Stomach (tissue), 9 donors: ENCODE measurements around the gene COL7A1. TPM values are rescaled to one million over a fixed set of nuclear protein-coding genes. Genes with fewer than 3 reads are reported as not detected.

ENCODE experiments used
- DNase-seq, 2 donors: peaks; one replicate each; pipeline versions ENCODE4 v3.0.0 to v3.0.0-alpha.2; 2013 to 2019
- H3K27ac ChIP-seq, 5 donors: fragments of 200-600 bp in 4 of 5; sonication (generic) in 4 of 5; one replicate each; pipeline ENCODE4 v1.5.1; 2013 to 2019; ENCODE audit warnings: mild to moderate bottlenecking in 1 of 5, moderate library complexity in 1 of 5
- H3K27me3 ChIP-seq, 3 donors: fragments of 200-600 bp; sonication (generic); one replicate each; pipeline ENCODE4 v1.5.1; 2017 to 2019; ENCODE audit warnings: mixed run types in 1 of 3
- H3K36me3 ChIP-seq, 4 donors: fragments of 200-600 bp; sonication (generic); 1 replicate in 3 of 4; 2 replicates in 1 of 4; pipeline ENCODE4 v1.5.1; 2016 to 2019
- H3K4me1 ChIP-seq, 4 donors: fragments of 200-600 bp; sonication (generic); one replicate each; pipeline ENCODE4 v1.5.1; 2016 to 2019
- H3K4me3 ChIP-seq, 4 donors: fragments of 200-600 bp; sonication (generic) in 3 of 4; one replicate each; pipeline ENCODE4 v1.5.1; 2016 to 2019; ENCODE audit warnings: mild to moderate bottlenecking in 1 of 4
- H3K9me3 ChIP-seq, 4 donors: fragments of 200-600 bp; sonication (generic); one replicate each; pipeline ENCODE4 v1.5.1; 2016 to 2019
- CTCF ChIP-seq, 7 experiments: fragments of 450-650 bp in 4 of 7; fragments of 200-600 bp in 3 of 7; sonication (generic) in 3 of 7; IDR thresholded peaks; one replicate each; pipeline ENCODE4 v1.5.1; 2016 to 2019; ENCODE audit warnings: antibody characterized with exemption in 7 of 7, control low read depth in 2 of 7, mild to moderate bottlenecking in 1 of 7
- EP300 ChIP-seq: sonication (generic); formaldehyde crosslinking; IDR thresholded peaks from one replicate; pipeline ENCODE4 v1.6.1; 2017; ENCODE audit warnings: antibody characterized with exemption
- POLR2A ChIP-seq, 4 donors: fragments of 450-650 bp; IDR thresholded peaks; one replicate each; pipeline ENCODE4 v1.6.1; 2016; ENCODE audit warnings: antibody characterized with exemption in 4 of 4, control low read depth in 2 of 4, mild to moderate bottlenecking in 1 of 4, moderate library complexity in 1 of 4
- POLR2AphosphoS5 ChIP-seq, 3 donors: sonication (generic); formaldehyde crosslinking; IDR thresholded peaks; one replicate each; pipeline ENCODE4 v1.6.1; 2016; ENCODE audit warnings: antibody characterized with exemption in 3 of 3
- WGBS, 5 donors: extraction: QIAGEN DNeasy Blood & Tissue Kit in 3 of 5; methylation state at CpG; one replicate each; pipeline versions ENCODE4 v1.1.5 to v1.1.7; 2013 to 2018; 5-methylcytosine and 5-hydroxymethylcytosine counted together
- intact Hi-C: fragments of 100-400 bp; cut with DNase I; formaldehyde crosslinking; loops from one replicate; pipeline ENCODE4 v1.15.1; 2023; ENCODE audit warnings: low total_unique reads
- polyA plus RNA-seq, 3 donors: library from polyadenylated mRNA; stranded (reverse); fragments of 200-250 nt; gene quantifications; one replicate each; pipeline ENCODE4 v1.2.3, GENCODE V29; 2013
- total RNA-seq, 5 donors: library from RNA; depleted of rRNA; stranded (reverse); fragments of >200 nt; gene quantifications; one replicate each; pipeline versions ENCODE4 v1.1.0 to v1.2.3, GENCODE V29; 2014 to 2016
- donor health status: healthy with polysubstance abuse.
- donor health status: Bipolar disorder and iron deficiency.
- donor health status: healthy.

The COL7A1 gene
- total and polyA plus RNA-seq, 8 donors: 1.8 to 123 (median 7.7) TPM

- intact Hi-C loops: no loop called here
- Histone ChIP-seq H3K27ac (no peak overlapping the region), H3K4me1 (peaks cover 10 to 24% (median 14%) of the 10 kb centered on the region in 4 donors), H3K4me3 (no peak overlapping the region), H3K27me3 (no peaks in the 10 kb centered on the region), H3K36me3 (peaks cover 30 to 80% (median 80%) of the 10 kb centered on the region in 4 donors), H3K9me3 (no peaks in the 10 kb centered on the region)
- no peak for TF ChIP-seq POLR2AphosphoS5 (IDR thresholded peaks at IDR 0.05)
- TF ChIP-seq EP300: no peak
- no peak for TF ChIP-seq POLR2A (IDR thresholded peaks at IDR 0.05)
- no peak for TF ChIP-seq CTCF (IDR thresholded peaks at IDR 0.05)
- no peak for DNase-seq
- WGBS, 5 donors: 90 to 97% (median 96%) methylated on average over 7 to 8 of the region's 8 CpGs
Measured at GRCh38 chr3:48630407-48630806, 35.3 kb upstream of the COL7A1 start.

DNA sequence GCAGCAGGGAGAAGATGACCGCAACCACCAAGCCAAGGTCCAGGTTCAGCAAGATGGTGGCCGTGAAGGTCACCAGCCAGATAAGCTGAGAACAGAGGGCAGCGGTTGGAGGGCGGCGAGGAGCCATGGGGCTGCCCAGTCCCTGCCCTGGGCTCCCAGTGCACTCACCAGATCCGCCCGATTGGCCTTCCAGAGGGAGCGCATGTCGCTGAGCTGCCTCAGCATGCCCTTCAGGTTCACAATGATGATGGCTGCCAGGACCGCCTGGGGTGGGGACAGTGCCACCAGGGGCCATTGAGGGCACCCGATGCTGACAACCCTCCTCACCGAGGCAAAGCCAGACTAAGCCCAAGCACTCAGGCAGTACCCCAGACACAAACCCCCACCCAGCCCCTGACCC, 34.8 kb upstream of the COL7A1 start:
- intact Hi-C loops: no loop called here
- TF ChIP-seq CTCF (IDR thresholded peaks at IDR 0.05) (no peak), POLR2A (IDR thresholded peaks at IDR 0.05) (no peak), EP300 (no peak), POLR2AphosphoS5 (IDR thresholded peaks at IDR 0.05) (no peak)
- no peak overlapping the region for H3K27ac ChIP-seq
- H3K4me1 ChIP-seq: peaks cover 10 to 22% (median 13%) of the 10 kb centered on the region in 4 donors
- H3K36me3 ChIP-seq: peaks cover 30 to 85% (median 85%) of the 10 kb centered on the region in 4 donors
- no peaks in the 10 kb centered on the region for H3K9me3 ChIP-seq
- no peaks in the 10 kb centered on the region for H3K27me3 ChIP-seq
- 94 to 97% (median 95%) methylated on average over 9 to 12 of the region's 12 CpGs for WGBS, 5 donors
- no peak for DNase-seq
- H3K4me3 ChIP-seq: no peak overlapping the region

GRCh38 chr3:48628277-48629017, 33.3 kb upstream of the COL7A1 start:
- H3K27ac ChIP-seq: no peak overlapping the region
- peaks cover under 1 to 13% (median 8%) of the 10 kb centered on the region in 4 donors for H3K4me1 ChIP-seq
- no peaks in the 10 kb centered on the region for H3K27me3 ChIP-seq
- no peaks in the 10 kb centered on the region for H3K9me3 ChIP-seq
- TF ChIP-seq POLR2AphosphoS5 (IDR thresholded peaks at IDR 0.05) (no peak), EP300 (no peak), CTCF (IDR thresholded peaks at IDR 0.05) (no peak), POLR2A (IDR thresholded peaks at IDR 0.05) (no peak)
- no peak for DNase-seq
- H3K36me3 ChIP-seq: peaks cover 30 to 90% (median 87%) of the 10 kb centered on the region in 4 donors
- H3K4me3 ChIP-seq: no peak overlapping the region
- 78 to 87% (median 85%) methylated on average over 13 of the region's 13 CpGs for WGBS, 5 donors
- intact Hi-C loops: no loop called here

GRCh38 chr3:48625600-48625999, 30.5 kb upstream of the COL7A1 start:
- DNase-seq: no peak
- 83 to 100% (median 91%) methylated on average over 5 to 6 of the region's 6 CpGs for WGBS, 5 donors
- no peaks in the 10 kb centered on the region for H3K9me3 ChIP-seq
- peaks cover 5 to 14% (median 9%) of the 10 kb centered on the region in 4 donors for H3K4me1 ChIP-seq
- no peaks in the 10 kb centered on the region for H3K27me3 ChIP-seq
- intact Hi-C loops: no loop called here
- H3K27ac ChIP-seq: peak overlapping the region; percentile 71 to 85 (median 77)
- no peak overlapping the region for H3K4me3 ChIP-seq
- TF ChIP-seq POLR2AphosphoS5 (IDR thresholded peaks at IDR 0.05): no peak
- TF ChIP-seq CTCF (IDR thresholded peaks at IDR 0.05): no peak
- TF ChIP-seq POLR2A (IDR thresholded peaks at IDR 0.05): no peak
- no peak for TF ChIP-seq EP300
- peaks cover 24 to 67% (median 60%) of the 10 kb centered on the region in 4 donors for H3K36me3 ChIP-seq
